Caki2 (cell line): ENCODE results near the gene E4F1. TPM values are rescaled to one million over a fixed set of nuclear protein-coding genes. Genes with fewer than 3 reads are reported as not detected.

Experiments
- DNase-seq: peaks from one replicate; pipeline ENCODE4 v3.0.0-alpha.2; 2015; ENCODE audit warnings: low read depth
- in situ Hi-C: cut with HindIII; loops from 2 replicates; pipeline ENCODE4 v1.10.0; 2016; ENCODE audit warnings: low sequenced_read_pairs, low pct_unique_long_range_greater_than_20kb, mixed read lengths
- total RNA-seq: library from RNA; depleted of rRNA; stranded (reverse); fragments of >200 nt; shearing (Covaris generic); gene quantifications from 2 replicates; pipeline ENCODE4 v1.2.3, GENCODE V29; 2014; ENCODE audit warnings: low replicate concordance

Gene E4F1
- total RNA-seq, 1 experiment from 2014 or later: 45.6 TPM

DNA sequence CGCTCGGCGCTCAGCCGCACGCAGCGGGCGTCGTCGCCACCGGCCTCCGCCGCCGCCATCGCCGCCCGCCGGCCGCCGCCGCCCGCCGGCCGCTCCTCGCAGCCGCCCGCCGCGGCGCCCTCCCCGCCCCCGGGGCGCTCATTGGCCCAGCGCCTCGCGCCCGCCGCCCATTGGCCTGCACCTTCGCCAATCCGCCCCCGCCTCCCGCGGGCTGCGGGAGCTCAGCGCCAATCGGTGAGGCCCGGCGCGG is 8.7 kb upstream of the E4F1 start, which contains the start of gene PGP:
TSS of gene PGP (minus strand) at position 122 of the 250 bp plus-strand sequence. CDS start at position 59, 63 bp downstream.
- in situ Hi-C loops: no loop called here
- no peak for DNase-seq

DNA sequence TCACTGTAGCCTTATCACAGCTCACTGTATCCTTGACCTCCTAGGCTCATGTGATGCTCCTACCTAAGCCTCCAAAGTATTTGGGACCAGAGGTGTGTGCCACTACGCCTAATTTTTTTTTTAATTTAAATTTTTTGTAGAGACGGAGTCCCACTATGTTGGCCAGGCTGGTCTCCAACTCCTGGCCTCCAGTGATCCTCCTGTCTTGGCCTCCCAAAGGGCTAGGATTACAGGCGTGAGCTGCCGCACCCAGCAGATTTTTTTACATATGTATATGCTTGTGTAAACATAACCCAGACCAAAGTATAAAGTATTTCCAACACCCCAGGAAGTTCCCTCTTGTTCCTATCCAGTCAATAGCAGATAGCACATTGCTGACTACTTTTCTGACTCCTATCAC is 7.1 kb upstream of the E4F1 start:
- in situ Hi-C loops: no loop called here
- no peak for DNase-seq

DNA sequence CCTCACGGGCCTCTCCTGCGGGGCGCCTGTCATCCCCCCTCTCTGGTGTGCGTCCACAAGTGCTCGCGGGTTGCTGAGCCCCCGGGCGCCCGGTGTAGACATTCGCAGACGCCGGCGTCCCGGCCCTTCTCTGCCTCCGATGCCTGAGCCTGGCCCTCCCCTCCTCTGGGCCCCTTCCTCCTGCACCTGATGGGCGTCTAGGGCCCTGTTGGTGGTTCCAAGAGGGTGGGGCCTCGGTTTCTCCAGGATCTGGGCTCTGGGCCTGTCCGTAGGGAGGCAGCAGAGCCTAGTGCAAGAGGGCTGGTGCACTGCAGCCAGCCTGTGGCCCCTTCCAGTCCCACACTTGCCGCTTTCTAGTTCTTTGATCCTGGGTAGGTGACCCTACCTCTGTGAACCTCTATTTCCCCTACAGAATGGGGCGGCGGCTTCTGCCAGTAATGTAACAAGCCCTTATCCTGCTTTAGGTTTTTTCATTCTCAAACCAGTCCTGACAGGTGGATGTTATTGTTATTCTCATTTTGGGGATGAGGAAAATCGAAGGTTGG is 623 bp downstream of the E4F1 start:
- in situ Hi-C loops: no loop called here
- peak; percentile 61 for DNase-seq

DNA sequence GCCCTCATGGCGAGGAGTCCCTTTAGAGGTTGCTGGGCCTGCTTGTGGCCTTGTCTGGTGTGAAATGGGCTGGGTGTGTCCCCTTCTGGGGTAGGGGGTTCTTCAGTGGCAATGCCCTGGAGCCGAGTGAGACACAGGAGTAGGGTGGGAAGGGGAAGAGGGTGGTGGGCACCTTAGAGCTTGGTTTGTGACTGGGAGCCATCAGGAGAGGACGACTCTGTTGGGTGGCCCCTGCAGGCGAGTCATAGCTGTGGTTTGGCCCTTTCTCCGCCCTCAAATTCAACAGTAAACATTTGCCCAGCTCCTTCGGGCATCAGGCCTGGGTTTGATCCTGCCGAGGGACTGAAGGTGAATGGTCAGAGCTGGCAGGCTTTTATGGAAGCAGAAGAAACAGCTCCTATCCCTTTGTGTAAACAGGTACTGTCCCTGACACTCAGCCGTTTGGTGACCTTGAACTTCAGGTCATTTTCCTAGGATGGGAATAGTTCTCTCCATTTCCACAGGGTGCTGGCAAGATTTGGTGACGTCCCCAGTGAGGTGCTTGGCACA is 2.9 kb downstream of the E4F1 start:
- peak; percentile 52 for DNase-seq
- in situ Hi-C loops: no loop called here

DNA sequence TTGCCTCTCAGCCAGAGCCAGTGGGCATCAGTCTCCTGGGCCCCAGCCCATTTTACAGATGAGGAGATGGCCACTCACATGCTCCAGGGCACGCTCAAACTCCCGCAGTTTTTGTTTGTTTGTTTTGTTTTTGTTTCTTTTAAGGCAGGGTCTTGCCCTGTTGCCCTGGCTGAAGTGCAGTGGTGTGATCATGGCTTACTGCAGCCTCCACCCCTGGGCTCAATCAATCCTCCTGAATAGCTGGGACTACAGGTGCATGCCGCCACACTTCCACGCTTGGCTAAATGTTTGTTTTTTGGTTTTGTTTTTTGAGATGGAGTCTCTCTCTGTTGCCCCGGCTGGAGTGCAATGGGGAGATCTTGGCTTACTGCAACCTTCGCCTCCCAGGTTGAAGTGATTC is 3.5 kb downstream of the E4F1 start:
- DNase-seq: no peak
- in situ Hi-C loops: no loop called here

- in situ Hi-C loops: no loop called here
- no peak for DNase-seq
Observed at GRCh38 chr16:2228161-2228824, 4.9 kb downstream of the E4F1 start.

DNA sequence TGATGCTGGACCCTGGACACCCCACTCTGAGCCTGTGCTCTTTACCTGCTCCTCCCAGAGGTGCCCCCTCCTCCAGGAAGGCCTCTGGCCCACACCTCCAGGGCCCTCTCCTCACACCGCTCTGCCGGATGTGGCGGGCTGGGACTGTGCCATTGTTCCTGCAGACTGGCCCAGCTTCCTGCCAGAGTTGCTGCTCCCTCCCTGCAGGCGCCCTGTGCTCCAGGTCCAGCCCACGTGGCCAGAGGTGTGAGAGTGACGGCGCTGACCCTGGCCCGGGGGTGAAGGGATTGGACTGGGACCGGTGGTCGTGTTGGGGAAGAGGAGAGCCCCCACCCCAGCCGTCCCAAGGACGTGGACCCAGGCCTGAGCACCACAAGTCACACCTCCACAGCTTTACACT is 5.7 kb downstream of the E4F1 start:
- DNase-seq: no peak
- in situ Hi-C loops: no loop called here

DNA sequence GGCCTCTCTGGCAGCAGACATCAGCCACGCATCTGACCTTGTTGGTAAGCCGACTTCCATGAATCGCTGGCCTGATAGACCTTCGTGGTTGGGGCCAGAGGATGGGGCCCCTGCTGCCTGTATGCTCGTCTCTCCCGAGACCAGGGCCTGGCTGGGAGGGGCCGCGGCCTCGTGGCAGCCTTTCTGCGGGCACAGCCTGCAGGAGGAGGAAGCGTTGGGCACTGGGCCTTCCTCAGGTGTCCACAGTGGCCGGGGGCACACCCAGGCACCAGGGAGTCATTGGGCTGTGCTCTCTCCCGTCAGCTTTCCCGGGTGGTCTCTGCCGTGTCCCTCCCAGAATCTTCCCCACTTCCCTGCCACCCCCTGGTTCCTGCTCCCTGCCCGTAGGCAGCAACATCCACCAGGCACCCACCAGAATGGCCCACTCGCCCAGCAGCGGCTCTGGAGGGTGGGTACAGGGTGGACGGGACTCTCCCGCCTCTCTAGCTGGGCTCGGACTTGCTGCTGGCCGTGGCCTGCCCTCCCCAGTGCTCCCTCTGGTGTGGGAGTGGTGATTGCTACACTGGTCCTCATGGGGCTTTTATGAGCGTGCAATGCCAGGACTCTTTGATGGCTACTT is 6.3 kb downstream of the E4F1 start:
- DNase-seq: no peak
- in situ Hi-C loops: no loop called here

- DNase-seq: no peak
- in situ Hi-C loops: no loop called here
Observed at GRCh38 chr16:2230376-2230775, 7.0 kb downstream of the E4F1 start.

DNA sequence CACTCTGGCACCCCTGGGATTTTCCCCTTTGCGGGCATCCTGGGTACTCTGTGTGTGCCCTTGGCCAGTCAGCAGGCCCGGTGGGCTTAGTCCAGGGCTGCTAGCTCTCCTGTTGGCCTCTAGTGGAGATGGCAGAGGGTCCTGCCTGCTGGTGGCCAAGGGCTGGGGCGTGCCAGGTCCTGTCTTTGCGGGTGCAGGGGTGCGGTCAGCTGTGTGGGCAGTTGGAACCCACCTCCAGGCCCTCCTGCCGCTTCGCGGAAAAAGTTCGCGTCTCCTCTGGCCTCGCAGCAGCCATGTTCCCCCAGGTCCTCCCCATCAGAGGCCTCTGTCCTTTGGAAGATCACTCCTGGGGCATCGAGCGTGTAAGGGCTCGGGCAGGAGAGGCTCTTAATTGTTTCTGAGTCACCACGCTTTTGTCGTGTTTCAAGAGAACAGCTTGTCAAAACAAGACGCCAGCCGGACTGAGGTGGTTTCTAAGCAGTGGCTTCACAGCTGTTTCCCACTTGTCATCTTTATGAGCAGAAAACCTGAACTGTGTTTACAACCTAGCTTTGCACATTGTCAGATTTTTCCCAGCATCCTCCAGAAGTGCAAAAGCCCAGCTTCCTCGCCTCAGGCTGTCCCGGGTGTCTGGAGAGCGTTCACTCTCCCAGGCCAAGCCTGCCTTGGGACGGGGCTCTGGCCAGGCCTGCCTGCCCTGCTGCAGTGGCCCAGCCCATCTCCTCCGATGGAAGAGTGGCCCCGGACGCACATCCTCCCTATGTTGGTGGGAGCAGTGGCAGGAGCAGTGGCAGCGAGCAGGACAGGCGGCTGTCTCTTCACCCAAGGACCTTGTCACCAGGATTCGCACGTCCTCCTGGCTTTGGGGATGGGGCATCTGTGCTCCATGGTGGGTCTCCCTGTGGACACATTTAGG is 7.9 kb downstream of the E4F1 start:
- no peak for DNase-seq

GRCh38 chr16:2232094-2232990 is 9.0 kb downstream of the E4F1 start:
- no peak for DNase-seq
- in situ Hi-C loops: no loop called here

More for the DNA sequence above, 7.9 kb downstream of the E4F1 start:
- in situ Hi-C loops: no loop called here

GRCh38 chr16:2233046-2233775 is 9.8 kb downstream of the E4F1 start:
- DNase-seq: no peak
- in situ Hi-C loops: no loop called here

- in situ Hi-C loops: no loop called here
- DNase-seq: no peak
Observed at GRCh38 chr16:2233872-2234812, 10.8 kb downstream of the E4F1 start.

- no peak for DNase-seq
- in situ Hi-C loops: no loop called here
Observed at GRCh38 chr16:2234813-2235170, 11.4 kb downstream of the E4F1 start.

GRCh38 chr16:2235234-2235651 is 11.9 kb downstream of the E4F1 start:
- in situ Hi-C loops: no loop called here
- no peak for DNase-seq

DNA sequence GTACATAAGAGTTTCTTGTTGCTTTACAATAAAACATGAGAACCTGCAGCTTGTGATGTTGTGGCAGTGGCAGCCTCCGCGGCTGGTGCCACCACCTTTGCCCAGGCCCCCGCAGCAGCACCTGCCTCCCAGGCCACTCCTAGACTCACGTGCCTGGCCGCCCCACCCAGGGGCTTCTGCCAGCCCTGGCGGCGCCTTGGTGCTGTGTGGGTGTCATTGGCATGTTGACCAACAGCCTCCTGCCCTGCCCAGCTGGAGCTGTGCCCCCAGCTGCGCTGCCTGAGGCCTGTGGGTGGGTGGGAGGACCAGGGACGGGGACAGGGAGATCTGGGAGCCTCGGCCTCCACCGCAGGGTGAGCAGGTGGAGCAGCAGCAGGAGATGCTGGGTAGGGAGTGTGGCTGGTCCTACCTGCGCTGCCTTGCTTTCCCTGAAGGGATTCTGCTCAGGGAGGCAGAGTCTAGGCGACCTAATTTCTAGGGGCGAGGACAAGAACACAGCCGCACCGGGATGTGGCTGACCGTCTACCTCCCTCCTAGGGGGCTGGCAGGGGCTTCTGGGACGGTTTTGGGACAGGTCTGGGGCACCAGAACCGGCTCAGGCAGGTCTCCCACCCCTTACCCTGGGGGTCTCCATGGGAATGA is 12.4 kb downstream of the E4F1 start:
- in situ Hi-C loops: no loop called here
- DNase-seq: no peak
